ENCODE measurements around the gene SPAST. TPM values are rescaled to one million over a fixed set of nuclear protein-coding genes. Genes with fewer than 3 reads are reported as not detected.

SPAST gene
- total and polyA plus RNA-seq, 9 of the 15 experiments (the other 6 are each of a cell fraction or from before 2014, with no cell fraction given): 7.4 to 37.0 (median 19.0) TPM

DNA sequence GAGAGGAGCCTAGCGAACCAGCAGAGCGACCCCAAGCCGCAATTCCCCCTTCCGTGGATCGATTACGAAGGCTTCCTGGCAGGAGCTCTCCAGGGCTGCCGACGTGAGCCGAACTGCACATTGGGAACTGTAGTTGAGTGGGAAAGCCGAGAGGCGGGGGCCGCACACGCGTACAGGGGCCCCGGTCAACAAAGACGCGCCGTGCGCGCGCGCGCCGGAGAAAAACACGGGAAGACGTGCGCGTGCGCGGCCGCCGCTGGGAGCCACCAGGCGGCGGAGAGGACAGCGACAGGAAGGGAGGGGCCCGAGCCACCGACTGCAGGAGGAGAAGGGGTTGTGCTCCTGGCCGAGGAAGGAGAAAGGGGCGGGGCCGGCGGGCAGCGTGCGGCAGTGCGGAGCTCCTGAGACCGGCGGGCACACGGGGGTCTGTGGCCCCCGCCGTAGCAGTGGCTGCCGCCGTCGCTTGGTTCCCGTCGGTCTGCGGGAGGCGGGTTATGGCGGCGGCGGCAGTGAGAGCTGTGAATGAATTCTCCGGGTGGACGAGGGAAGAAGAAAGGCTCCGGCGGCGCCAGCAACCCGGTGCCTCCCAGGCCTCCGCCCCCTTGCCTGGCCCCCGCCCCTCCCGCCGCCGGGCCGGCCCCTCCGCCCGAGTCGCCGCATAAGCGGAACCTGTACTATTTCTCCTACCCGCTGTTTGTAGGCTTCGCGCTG lies at the start of gene SPAST (continued):
- TF ChIP-seq, protein P1, sequence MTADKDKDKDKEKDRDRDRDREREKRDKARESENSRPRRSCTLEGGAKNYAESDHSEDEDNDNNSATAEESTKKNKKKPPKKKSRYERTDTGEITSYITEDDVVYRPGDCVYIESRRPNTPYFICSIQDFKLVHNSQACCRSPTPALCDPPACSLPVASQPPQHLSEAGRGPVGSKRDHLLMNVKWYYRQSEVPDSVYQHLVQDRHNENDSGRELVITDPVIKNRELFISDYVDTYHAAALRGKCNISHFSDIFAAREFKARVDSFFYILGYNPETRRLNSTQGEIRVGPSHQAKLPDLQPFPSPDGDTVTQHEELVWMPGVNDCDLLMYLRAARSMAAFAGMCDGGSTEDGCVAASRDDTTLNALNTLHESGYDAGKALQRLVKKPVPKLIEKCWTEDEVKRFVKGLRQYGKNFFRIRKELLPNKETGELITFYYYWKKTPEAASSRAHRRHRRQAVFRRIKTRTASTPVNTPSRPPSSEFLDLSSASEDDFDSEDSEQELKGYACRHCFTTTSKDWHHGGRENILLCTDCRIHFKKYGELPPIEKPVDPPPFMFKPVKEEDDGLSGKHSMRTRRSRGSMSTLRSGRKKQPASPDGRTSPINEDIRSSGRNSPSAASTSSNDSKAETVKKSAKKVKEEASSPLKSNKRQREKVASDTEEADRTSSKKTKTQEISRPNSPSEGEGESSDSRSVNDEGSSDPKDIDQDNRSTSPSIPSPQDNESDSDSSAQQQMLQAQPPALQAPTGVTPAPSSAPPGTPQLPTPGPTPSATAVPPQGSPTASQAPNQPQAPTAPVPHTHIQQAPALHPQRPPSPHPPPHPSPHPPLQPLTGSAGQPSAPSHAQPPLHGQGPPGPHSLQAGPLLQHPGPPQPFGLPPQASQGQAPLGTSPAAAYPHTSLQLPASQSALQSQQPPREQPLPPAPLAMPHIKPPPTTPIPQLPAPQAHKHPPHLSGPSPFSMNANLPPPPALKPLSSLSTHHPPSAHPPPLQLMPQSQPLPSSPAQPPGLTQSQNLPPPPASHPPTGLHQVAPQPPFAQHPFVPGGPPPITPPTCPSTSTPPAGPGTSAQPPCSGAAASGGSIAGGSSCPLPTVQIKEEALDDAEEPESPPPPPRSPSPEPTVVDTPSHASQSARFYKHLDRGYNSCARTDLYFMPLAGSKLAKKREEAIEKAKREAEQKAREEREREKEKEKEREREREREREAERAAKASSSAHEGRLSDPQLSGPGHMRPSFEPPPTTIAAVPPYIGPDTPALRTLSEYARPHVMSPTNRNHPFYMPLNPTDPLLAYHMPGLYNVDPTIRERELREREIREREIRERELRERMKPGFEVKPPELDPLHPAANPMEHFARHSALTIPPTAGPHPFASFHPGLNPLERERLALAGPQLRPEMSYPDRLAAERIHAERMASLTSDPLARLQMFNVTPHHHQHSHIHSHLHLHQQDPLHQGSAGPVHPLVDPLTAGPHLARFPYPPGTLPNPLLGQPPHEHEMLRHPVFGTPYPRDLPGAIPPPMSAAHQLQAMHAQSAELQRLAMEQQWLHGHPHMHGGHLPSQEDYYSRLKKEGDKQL (CRISPR knock-in tag; IDR thresholded peaks at IDR 0.05; ENCODE audit: borderline replicate concordance): no peak
- TF ChIP-seq GABPB1 (CRISPR knock-in tag; IDR thresholded peaks at IDR 0.05) (peak; percentile 83), TCF7L2 (IDR thresholded peaks at IDR 0.05; ENCODE audit: low read depth, low read length) (no peak), ZBTB17 (CRISPR knock-in tag; IDR thresholded peaks at IDR 0.05) (peak; percentile 99), CREM (IDR thresholded peaks at IDR 0.05; ENCODE audit: low read depth) (peak; percentile 93), HMGN3 (IDR thresholded peaks at IDR 0.05; ENCODE audit: borderline replicate concordance, extremely low read depth, insufficient read length, low read depth, low read length) (peak; percentile 70), CREBBP (IDR thresholded peaks at IDR 0.05; ENCODE audit: low read depth, low read length) (no peak), GTF2A2 (tag; IDR thresholded peaks at IDR 0.05) (no peak), ETV1 (tag; conservative IDR thresholded peaks at IDR 0.05; ENCODE audit: low read depth) (0 out of 2 replicates have a peak, but pooled peaks have one; percentile 26)
- TF ChIP-seq, protein P2, sequence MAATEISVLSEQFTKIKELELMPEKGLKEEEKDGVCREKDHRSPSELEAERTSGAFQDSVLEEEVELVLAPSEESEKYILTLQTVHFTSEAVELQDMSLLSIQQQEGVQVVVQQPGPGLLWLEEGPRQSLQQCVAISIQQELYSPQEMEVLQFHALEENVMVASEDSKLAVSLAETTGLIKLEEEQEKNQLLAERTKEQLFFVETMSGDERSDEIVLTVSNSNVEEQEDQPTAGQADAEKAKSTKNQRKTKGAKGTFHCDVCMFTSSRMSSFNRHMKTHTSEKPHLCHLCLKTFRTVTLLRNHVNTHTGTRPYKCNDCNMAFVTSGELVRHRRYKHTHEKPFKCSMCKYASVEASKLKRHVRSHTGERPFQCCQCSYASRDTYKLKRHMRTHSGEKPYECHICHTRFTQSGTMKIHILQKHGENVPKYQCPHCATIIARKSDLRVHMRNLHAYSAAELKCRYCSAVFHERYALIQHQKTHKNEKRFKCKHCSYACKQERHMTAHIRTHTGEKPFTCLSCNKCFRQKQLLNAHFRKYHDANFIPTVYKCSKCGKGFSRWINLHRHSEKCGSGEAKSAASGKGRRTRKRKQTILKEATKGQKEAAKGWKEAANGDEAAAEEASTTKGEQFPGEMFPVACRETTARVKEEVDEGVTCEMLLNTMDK (IDR thresholded peaks at IDR 0.05; ENCODE audit: borderline replicate concordance, insufficient read depth, low read depth, low read length, poor library complexity, severe bottlenecking): peak; percentile 97
- TF ChIP-seq, protein P3, sequence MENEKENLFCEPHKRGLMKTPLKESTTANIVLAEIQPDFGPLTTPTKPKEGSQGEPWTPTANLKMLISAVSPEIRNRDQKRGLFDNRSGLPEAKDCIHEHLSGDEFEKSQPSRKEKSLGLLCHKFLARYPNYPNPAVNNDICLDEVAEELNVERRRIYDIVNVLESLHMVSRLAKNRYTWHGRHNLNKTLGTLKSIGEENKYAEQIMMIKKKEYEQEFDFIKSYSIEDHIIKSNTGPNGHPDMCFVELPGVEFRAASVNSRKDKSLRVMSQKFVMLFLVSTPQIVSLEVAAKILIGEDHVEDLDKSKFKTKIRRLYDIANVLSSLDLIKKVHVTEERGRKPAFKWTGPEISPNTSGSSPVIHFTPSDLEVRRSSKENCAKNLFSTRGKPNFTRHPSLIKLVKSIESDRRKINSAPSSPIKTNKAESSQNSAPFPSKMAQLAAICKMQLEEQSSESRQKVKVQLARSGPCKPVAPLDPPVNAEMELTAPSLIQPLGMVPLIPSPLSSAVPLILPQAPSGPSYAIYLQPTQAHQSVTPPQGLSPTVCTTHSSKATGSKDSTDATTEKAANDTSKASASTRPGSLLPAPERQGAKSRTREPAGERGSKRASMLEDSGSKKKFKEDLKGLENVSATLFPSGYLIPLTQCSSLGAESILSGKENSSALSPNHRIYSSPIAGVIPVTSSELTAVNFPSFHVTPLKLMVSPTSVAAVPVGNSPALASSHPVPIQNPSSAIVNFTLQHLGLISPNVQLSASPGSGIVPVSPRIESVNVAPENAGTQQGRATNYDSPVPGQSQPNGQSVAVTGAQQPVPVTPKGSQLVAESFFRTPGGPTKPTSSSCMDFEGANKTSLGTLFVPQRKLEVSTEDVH (IDR thresholded peaks at IDR 0.05; ENCODE audit: low read depth, partially characterized antibody): peak; percentile 60
- TF ChIP-seq, protein P4, sequence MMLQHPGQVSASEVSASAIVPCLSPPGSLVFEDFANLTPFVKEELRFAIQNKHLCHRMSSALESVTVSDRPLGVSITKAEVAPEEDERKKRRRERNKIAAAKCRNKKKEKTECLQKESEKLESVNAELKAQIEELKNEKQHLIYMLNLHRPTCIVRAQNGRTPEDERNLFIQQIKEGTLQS (IDR thresholded peaks at IDR 0.05): no peak
- TF ChIP-seq, protein P4 (CRISPR knock-in tag; conservative IDR thresholded peaks at IDR 0.05): 0 out of 2 replicates have a peak, but pooled peaks have one; percentile 17
- TF ChIP-seq, protein P5, sequence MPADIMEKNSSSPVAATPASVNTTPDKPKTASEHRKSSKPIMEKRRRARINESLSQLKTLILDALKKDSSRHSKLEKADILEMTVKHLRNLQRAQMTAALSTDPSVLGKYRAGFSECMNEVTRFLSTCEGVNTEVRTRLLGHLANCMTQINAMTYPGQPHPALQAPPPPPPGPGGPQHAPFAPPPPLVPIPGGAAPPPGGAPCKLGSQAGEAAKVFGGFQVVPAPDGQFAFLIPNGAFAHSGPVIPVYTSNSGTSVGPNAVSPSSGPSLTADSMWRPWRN (IDR thresholded peaks at IDR 0.05; ENCODE audit: low read depth): peak; percentile 65; the same call in 1 of the 2 replicates

Data from K562 (cell line).